ENCODE data around the gene MCF2L2. TPM values are rescaled to one million over a fixed set of nuclear protein-coding genes. Genes with fewer than 3 reads are reported as not detected.
A peak's percentile ranks its signal among the peaks of the same experiment; 100 is the strongest.

MCF2L2 gene
- total RNA-seq, 4 donors from 2014 or later: 0.61 to 2.9 (median 1.3) TPM

GRCh38 chr3:183212565-183212964, 215.9 kb downstream of the MCF2L2 start:
- no peak for DNase-seq
- H3K27ac ChIP-seq: peak overlapping the region in 2 of 4 donors; percentile 7 to 25
- 60 to 70% methylated on average over 5 of the region's 7 CpGs for WGBS, 2 donors

GRCh38 chr3:183212096-183212495, 216.3 kb downstream of the MCF2L2 start:
- TF ChIP-seq POLR2A (IDR thresholded peaks at IDR 0.05) (no peak), CTCF (IDR thresholded peaks at IDR 0.05) (no peak)
- intact Hi-C loops (cut with DNase I): no loop called here
- Histone ChIP-seq H3K36me3 (no peaks in the 10 kb centered on the region), H3K9me3 (no peaks in the 10 kb centered on the region), H3K27ac (peak overlapping the region in 1 of 4 donors; percentile 25), H3K4me3 (no peak overlapping the region), H3K4me1 (peaks cover 0 to 15% (median 0%) of the 10 kb centered on the region in 3 donors), H3K27me3 (no peaks in the 10 kb centered on the region)
- no peak for DNase-seq
- WGBS, 2 donors: 70 to 76% methylated on average over 12 of the region's 12 CpGs

More at GRCh38 chr3:183212565-183212964, 215.9 kb downstream of the MCF2L2 start:
- Histone ChIP-seq H3K4me3 (no peak overlapping the region), H3K27me3 (no peaks in the 10 kb centered on the region), H3K9me3 (no peaks in the 10 kb centered on the region), H3K36me3 (no peaks in the 10 kb centered on the region), H3K4me1 (peaks cover 0 to 16% (median 0%) of the 10 kb centered on the region in 3 donors)
- no peak for TF ChIP-seq POLR2A (IDR thresholded peaks at IDR 0.05)
- no peak for TF ChIP-seq CTCF (IDR thresholded peaks at IDR 0.05)
- intact Hi-C loops (cut with DNase I): no loop called here

- no peaks in the 10 kb centered on the region for H3K9me3 ChIP-seq
- DNase-seq: no peak
- H3K36me3 ChIP-seq: no peaks in the 10 kb centered on the region
- intact Hi-C loops (cut with DNase I): no loop called here
- WGBS, 2 donors: 63 to 73% methylated on average over 9 of the region's 13 CpGs
- TF ChIP-seq CTCF (IDR thresholded peaks at IDR 0.05): no peak
- TF ChIP-seq POLR2A (IDR thresholded peaks at IDR 0.05): no peak
- H3K27me3 ChIP-seq: no peaks in the 10 kb centered on the region
- H3K4me1 ChIP-seq: peaks cover 0 to 15% (median 0%) of the 10 kb centered on the region in 3 donors
- peak overlapping the region in 1 of 4 donors; percentile 14 for H3K4me3 ChIP-seq
- H3K27ac ChIP-seq: peak overlapping the region; percentile 68 to 74 (median 72)
Observed at GRCh38 chr3:183211352-183211751, 217.1 kb downstream of the MCF2L2 start.

GRCh38 chr3:183210862-183211341, 217.5 kb downstream of the MCF2L2 start:
- Histone ChIP-seq H3K27me3 (no peaks in the 10 kb centered on the region), H3K4me1 (peaks cover 0 to 15% (median 0%) of the 10 kb centered on the region in 3 donors), H3K9me3 (no peaks in the 10 kb centered on the region), H3K4me3 (peak overlapping the region in 1 of 4 donors; percentile 14), H3K36me3 (no peaks in the 10 kb centered on the region), H3K27ac (peak overlapping the region; percentile 68 to 75 (median 72))
- DNase-seq: no peak
- 43 to 55% methylated on average over 8 to 9 of the region's 9 CpGs for WGBS, 2 donors
- intact Hi-C loops (cut with DNase I): no loop called here
- TF ChIP-seq CTCF (IDR thresholded peaks at IDR 0.05) (no peak), POLR2A (IDR thresholded peaks at IDR 0.05) (no peak)

- Histone ChIP-seq H3K9me3 (no peaks in the 10 kb centered on the region), H3K27ac (peak overlapping the region; percentile 68 to 75 (median 72)), H3K4me1 (peaks cover 0 to 15% (median 0%) of the 10 kb centered on the region in 3 donors), H3K27me3 (no peaks in the 10 kb centered on the region), H3K36me3 (no peaks in the 10 kb centered on the region), H3K4me3 (no peak overlapping the region)
- intact Hi-C loops (cut with DNase I): no loop called here
- no peak for DNase-seq
- TF ChIP-seq CTCF (IDR thresholded peaks at IDR 0.05) (no peak), POLR2A (IDR thresholded peaks at IDR 0.05) (no peak)
- 33 to 57% methylated on average over 5 of the region's 5 CpGs for WGBS, 2 donors
Observed at GRCh38 chr3:183210341-183210740, 218.1 kb downstream of the MCF2L2 start.
